Activated naive CD4-positive, alpha-beta T cell treated with anti-CD3 and anti-CD28 coated beads, Interleukin-2, amount 10 ng/mL, durations not matched to agents 7 days and 5 days (primary cell): Measurements from ENCODE around the gene ATP2B2.

ENCODE experiments used
- CTCF ChIA-PET: fragments of 350-600 bp; sonication (Branson Sonifier 250); formaldehyde crosslinking; loops from one replicate; lab custom pipeline; 2021; ENCODE audit warnings: antibody characterized with exemption; lab: Charles Lee
- DNase-seq: peaks from one replicate; pipeline ENCODE4 v3.0.0-alpha.2; 2020
- H3K27ac Mint-ChIP-seq: one replicate; pipeline ENCODE4 v1.8.0; 2021; ENCODE audit warnings: mild to moderate bottlenecking, moderate library complexity, mixed read lengths
- H3K27me3 Mint-ChIP-seq: one replicate; pipeline ENCODE4 v1.8.0; 2021; ENCODE audit warnings: mild to moderate bottlenecking, mixed read lengths
- H3K36me3 Mint-ChIP-seq: one replicate; pipeline ENCODE4 v1.8.0; 2021; ENCODE audit warnings: mixed read lengths
- H3K4me1 Mint-ChIP-seq: one replicate; pipeline ENCODE4 v1.8.0; 2021; ENCODE audit warnings: mixed read lengths
- H3K4me3 Mint-ChIP-seq: one replicate; pipeline ENCODE4 v1.8.0; 2021; ENCODE audit warnings: mild to moderate bottlenecking, moderate library complexity, mixed read lengths
- H3K9me3 Mint-ChIP-seq: one replicate; pipeline ENCODE4 v1.8.0; 2021; ENCODE audit warnings: mixed read lengths

The ATP2B2 gene

GRCh38 chr3:10289077-10289476 lies 216.3 kb downstream of the ATP2B2 start:
- Mint-ChIP-seq H3K4me1 (peaks cover 31% of the 10 kb centered on the region), H3K27ac (no peak overlapping the region), H3K9me3 (no peaks in the 10 kb centered on the region), H3K27me3 (no peaks in the 10 kb centered on the region), H3K36me3 (peaks cover 27% of the 10 kb centered on the region), H3K4me3 (no peak overlapping the region)
- peak; percentile 8 for DNase-seq
- CTCF ChIA-PET, result no interaction called here

GRCh38 chr3:10288575-10288960 lies 216.8 kb downstream of the ATP2B2 start:
- H3K27me3 Mint-ChIP-seq, result no peaks in the 10 kb centered on the region
- H3K4me1 Mint-ChIP-seq, result peaks cover 36% of the 10 kb centered on the region
- peaks cover 29% of the 10 kb centered on the region for H3K36me3 Mint-ChIP-seq
- CTCF ChIA-PET, result no interaction called here
- no peak overlapping the region for H3K4me3 Mint-ChIP-seq
- DNase-seq, result peak; percentile 15
- peak overlapping the region; percentile 58 for H3K27ac Mint-ChIP-seq
- H3K9me3 Mint-ChIP-seq, result no peaks in the 10 kb centered on the region

DNA sequence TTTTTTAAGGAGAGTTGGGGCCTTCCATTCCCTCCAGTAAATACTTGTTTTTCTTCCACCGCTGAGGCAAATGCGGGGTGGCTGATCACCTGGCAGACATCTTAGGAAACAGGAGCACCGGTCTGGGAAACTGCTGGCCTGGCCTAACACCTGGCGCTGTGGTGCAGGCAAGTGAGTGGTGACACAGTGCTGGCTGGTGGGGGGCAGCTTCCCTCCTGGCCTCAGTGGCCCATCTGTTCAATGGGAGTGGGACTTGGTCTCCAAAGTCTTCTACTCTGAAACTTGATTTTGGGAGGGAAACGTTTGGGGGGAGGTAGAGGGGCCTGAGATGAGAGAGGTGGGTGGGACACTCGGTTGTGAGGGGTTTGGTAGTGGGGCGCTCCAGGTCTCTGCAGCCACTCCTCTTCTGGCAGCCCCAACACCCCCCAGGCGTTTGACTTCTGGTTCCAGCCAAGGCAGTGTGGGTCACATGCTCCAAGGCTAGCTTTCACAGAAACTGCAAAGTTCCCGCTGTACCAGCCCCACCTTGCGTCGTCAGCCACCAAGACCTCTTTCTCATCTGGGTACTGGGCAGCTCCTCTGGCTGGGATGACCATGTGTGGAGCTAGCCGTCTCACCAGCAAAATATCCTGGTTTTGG lies 217.3 kb downstream of the ATP2B2 start:
- CTCF ChIA-PET, result interaction anchor here (0.8 to 4.5 kb wide), 5 partner anchors 24 to 356 kb away, joined by 3 to 18 read pairs (median 3); no protein-coding TSS in a partner anchor
- peak; percentile 6 for DNase-seq
- Mint-ChIP-seq H3K4me1 (peaks cover 39% of the 10 kb centered on the region), H3K4me3 (no peak overlapping the region), H3K9me3 (no peaks in the 10 kb centered on the region), H3K27me3 (no peaks in the 10 kb centered on the region), H3K27ac (no peak overlapping the region), H3K36me3 (peaks cover 31% of the 10 kb centered on the region)

- H3K36me3 Mint-ChIP-seq, result peaks cover 31% of the 10 kb centered on the region
- peaks cover 32% of the 10 kb centered on the region for H3K4me1 Mint-ChIP-seq
- H3K27me3 Mint-ChIP-seq, result no peaks in the 10 kb centered on the region
- no peak overlapping the region for H3K4me3 Mint-ChIP-seq
- peak; percentile 61 for DNase-seq
- no peaks in the 10 kb centered on the region for H3K9me3 Mint-ChIP-seq
- CTCF ChIA-PET, result interaction anchor here (0.8 to 4.5 kb wide), 9 partner anchors 12 to 355 kb away, joined by 3 to 18 read pairs (median 4); no protein-coding TSS in a partner anchor
- no peak overlapping the region for H3K27ac Mint-ChIP-seq
These were observed 218.6 kb downstream of the ATP2B2 start for GRCh38 chr3:10286596-10287295.

DNA sequence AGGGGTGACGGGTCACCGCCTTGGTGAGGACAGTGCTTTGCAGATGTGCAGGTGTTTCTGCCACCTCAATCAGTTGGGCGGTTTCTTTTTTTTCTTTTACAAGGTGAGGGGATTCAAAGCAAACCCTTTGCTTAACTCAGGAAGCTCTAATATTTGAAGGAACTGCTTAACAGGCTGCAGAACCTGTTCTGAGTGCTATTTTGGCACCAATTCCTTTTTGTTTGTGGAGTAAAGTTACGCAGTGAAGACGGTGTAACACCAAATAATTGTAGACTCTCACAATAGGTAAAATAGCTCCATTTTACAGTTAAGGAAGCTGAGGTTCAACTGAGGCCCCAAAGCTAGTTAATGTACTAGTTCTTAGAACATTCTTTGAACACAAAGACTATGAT lies 219.3 kb downstream of the ATP2B2 start:
- H3K4me1 Mint-ChIP-seq, result peaks cover 27% of the 10 kb centered on the region
- CTCF ChIA-PET, result interaction anchor here (0.9 to 4.5 kb wide), 6 partner anchors 12 to 354 kb away, joined by 3 to 18 read pairs (median 4); no protein-coding TSS in a partner anchor
- peaks cover 31% of the 10 kb centered on the region for H3K36me3 Mint-ChIP-seq
- H3K4me3 Mint-ChIP-seq, result no peak overlapping the region
- DNase-seq, result no peak
- no peaks in the 10 kb centered on the region for H3K27me3 Mint-ChIP-seq
- no peaks in the 10 kb centered on the region for H3K9me3 Mint-ChIP-seq
- H3K27ac Mint-ChIP-seq, result no peak overlapping the region

DNA sequence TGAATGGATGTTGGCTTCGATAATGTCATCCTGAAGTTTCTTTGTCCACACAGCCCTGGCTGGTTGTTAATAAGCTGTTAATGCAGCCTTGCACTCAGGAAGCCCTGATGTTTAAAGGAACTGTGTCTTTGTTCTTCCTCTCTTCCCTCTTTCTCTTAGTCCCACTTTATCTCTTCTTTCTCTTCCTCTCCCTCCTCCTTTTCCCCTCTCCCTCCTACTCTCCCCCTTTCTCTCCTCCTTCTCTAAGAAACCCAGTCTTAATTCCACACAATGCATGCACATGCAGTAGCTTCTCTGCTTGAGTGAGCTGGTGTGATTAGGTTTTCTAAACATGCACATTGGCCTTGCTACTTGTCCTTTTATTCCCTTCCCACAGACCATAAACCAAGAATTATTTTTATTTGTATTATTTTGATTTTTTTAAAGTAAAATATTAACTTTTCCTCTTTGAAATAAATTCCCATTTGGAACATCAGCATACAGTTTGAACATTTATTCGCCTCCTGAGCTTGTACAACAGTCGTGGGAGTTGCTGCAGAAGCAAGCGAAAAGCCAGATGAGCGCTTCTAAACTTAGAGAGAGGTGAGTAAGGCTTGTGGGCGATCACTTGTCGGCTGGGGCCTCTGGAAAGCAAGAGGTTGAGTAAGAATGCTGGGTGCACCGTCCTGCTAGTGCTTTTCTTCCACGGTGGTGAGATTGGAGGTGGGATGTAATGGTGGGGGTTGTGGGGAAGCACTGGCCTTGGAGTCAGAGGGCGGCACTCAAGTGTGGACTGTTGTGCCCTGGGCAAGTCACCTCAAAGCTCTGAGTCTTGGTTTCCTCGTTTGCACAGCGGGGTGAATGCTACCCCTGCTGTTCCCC lies 219.9 kb downstream of the ATP2B2 start:
- CTCF ChIA-PET, result interaction anchor here (0.5 to 4.5 kb wide), 8 partner anchors 11 to 354 kb away, joined by 3 to 18 read pairs (median 4); no protein-coding TSS in a partner anchor
- Mint-ChIP-seq H3K4me1 (peaks cover 27% of the 10 kb centered on the region), H3K36me3 (peaks cover 35% of the 10 kb centered on the region), H3K27ac (no peak overlapping the region), H3K4me3 (no peak overlapping the region), H3K27me3 (no peaks in the 10 kb centered on the region), H3K9me3 (no peaks in the 10 kb centered on the region)
- peak; percentile 18 for DNase-seq

- Mint-ChIP-seq H3K27me3 (no peaks in the 10 kb centered on the region), H3K36me3 (peaks cover 44% of the 10 kb centered on the region), H3K9me3 (no peaks in the 10 kb centered on the region), H3K4me3 (no peak overlapping the region), H3K27ac (peak overlapping the region; percentile 11), H3K4me1 (peaks cover 30% of the 10 kb centered on the region)
- DNase-seq, result peak; percentile 28
- CTCF ChIA-PET, result interaction anchor here (1.2 to 4.5 kb wide), 4 partner anchors 20 to 353 kb away, joined by 3 to 18 read pairs (median 6); no protein-coding TSS in a partner anchor
These were observed 220.9 kb downstream of the ATP2B2 start for GRCh38 chr3:10284496-10284895.

DNA sequence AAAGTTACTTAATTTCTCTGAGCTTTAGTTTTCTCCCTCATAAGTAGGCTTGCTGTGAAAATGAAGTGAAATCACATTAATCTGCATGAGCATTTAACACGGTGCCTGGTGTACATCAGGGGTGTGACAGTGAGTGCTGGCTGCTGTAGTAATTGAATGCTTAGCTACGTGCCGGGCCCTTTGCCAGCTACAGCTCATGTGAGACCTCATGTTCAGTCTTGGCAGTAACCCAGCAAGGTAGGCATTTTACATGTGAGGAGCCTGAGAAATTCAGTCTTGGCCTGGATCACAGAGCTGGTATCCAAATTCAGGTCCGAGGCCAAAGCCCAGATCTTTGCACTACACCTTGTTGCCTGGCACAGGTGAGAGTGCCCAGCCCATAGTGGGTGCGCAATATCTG lies 221.7 kb downstream of the ATP2B2 start:
- Mint-ChIP-seq H3K36me3 (peaks cover 46% of the 10 kb centered on the region), H3K27ac (no peak overlapping the region)

GRCh38 chr3:10281951-10282350 lies 223.4 kb downstream of the ATP2B2 start:
- CTCF ChIA-PET, result interaction anchor here (1.0 to 2.5 kb wide), 2 partner anchors 18 to 100 kb away, joined by 4 to 8 read pairs; no protein-coding TSS in a partner anchor
- no peak for DNase-seq
- Mint-ChIP-seq H3K27me3 (no peaks in the 10 kb centered on the region), H3K4me3 (no peak overlapping the region), H3K36me3 (peaks cover 57% of the 10 kb centered on the region), H3K9me3 (no peaks in the 10 kb centered on the region), H3K4me1 (peaks cover 37% of the 10 kb centered on the region), H3K27ac (no peak overlapping the region)

More for the DNA sequence above, 221.7 kb downstream of the ATP2B2 start:
- H3K9me3 Mint-ChIP-seq, result no peaks in the 10 kb centered on the region
- no peak overlapping the region for H3K4me3 Mint-ChIP-seq
- peaks cover 30% of the 10 kb centered on the region for H3K4me1 Mint-ChIP-seq
- no peak for DNase-seq
- no peaks in the 10 kb centered on the region for H3K27me3 Mint-ChIP-seq
- CTCF ChIA-PET, result interaction anchor here (1.2 to 4.5 kb wide), 3 partner anchors 19 to 352 kb away, joined by 3 to 18 read pairs (median 4); no protein-coding TSS in a partner anchor

- CTCF ChIA-PET, result interaction anchor here (1.1 to 2.5 kb wide), 3 partner anchors 17 to 115 kb away, joined by 3 to 8 read pairs (median 5); partner anchors contain the start of gene SEC13
- H3K27me3 Mint-ChIP-seq, result no peaks in the 10 kb centered on the region
- no peak overlapping the region for H3K4me3 Mint-ChIP-seq
- H3K27ac Mint-ChIP-seq, result no peak overlapping the region
- DNase-seq, result no peak
- H3K4me1 Mint-ChIP-seq, result peaks cover 38% of the 10 kb centered on the region
- H3K9me3 Mint-ChIP-seq, result no peaks in the 10 kb centered on the region
- peaks cover 60% of the 10 kb centered on the region for H3K36me3 Mint-ChIP-seq
These were observed 224.8 kb downstream of the ATP2B2 start for GRCh38 chr3:10280571-10280970.

GRCh38 chr3:10280177-10280529 lies 225.2 kb downstream of the ATP2B2 start:
- no peak for DNase-seq
- Mint-ChIP-seq H3K9me3 (no peaks in the 10 kb centered on the region), H3K36me3 (peaks cover 61% of the 10 kb centered on the region), H3K27me3 (no peaks in the 10 kb centered on the region), H3K27ac (no peak overlapping the region), H3K4me1 (peaks cover 35% of the 10 kb centered on the region), H3K4me3 (no peak overlapping the region)
- CTCF ChIA-PET, result interaction anchor here (0.6 to 2.5 kb wide), 4 partner anchors 13 to 114 kb away, joined by 3 to 8 read pairs (median 4); partner anchors contain the start of gene SEC13

GRCh38 chr3:10279384-10280176 lies 225.8 kb downstream of the ATP2B2 start:
- no peak for DNase-seq
- CTCF ChIA-PET, result interaction anchor here (0.6 to 2.5 kb wide), 4 partner anchors 14 to 114 kb away, joined by 3 to 8 read pairs (median 4); partner anchors contain the start of gene SEC13
- H3K4me3 Mint-ChIP-seq, result no peak overlapping the region
- peaks cover 30% of the 10 kb centered on the region for H3K4me1 Mint-ChIP-seq
- H3K36me3 Mint-ChIP-seq, result peaks cover 62% of the 10 kb centered on the region
- H3K9me3 Mint-ChIP-seq, result no peaks in the 10 kb centered on the region
- H3K27me3 Mint-ChIP-seq, result no peaks in the 10 kb centered on the region
- H3K27ac Mint-ChIP-seq, result no peak overlapping the region

DNA sequence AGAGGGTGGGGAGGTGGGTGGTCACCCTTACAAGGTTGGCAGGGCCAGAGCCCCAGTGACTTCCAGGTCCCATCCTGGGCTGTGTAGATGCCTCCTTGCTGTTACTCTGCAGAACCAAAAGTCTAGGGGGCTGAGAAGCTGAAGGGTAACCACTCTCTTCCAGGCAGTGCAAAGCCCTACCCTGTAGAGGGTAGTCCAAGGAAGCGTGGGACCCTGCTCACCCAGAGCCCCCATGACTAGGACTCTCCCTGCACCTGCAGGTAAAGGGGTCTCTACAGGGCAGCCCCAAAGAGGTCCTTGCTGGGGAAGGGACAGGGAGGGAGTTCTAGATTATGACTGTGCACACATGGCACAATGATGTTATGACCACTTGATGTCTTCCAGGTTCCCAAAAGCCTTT lies 226.9 kb downstream of the ATP2B2 start:
- Mint-ChIP-seq H3K4me1 (peaks cover 29% of the 10 kb centered on the region), H3K27ac (peak overlapping the region; percentile 37)
- CTCF ChIA-PET, result no interaction called here

More for the DNA sequence above, 226.9 kb downstream of the ATP2B2 start:
- no peak for DNase-seq
- H3K36me3 Mint-ChIP-seq, result peaks cover 61% of the 10 kb centered on the region
- no peaks in the 10 kb centered on the region for H3K27me3 Mint-ChIP-seq
- no peak overlapping the region for H3K4me3 Mint-ChIP-seq
- H3K9me3 Mint-ChIP-seq, result no peaks in the 10 kb centered on the region
